GM23338 (cell line): ENCODE data around the gene RELN. TPM values are rescaled to one million over a fixed set of nuclear protein-coding genes. Genes with fewer than 3 reads are reported as not detected.

Source experiments
- ATAC-seq: fragments of 200-7000 bp; cut with Tn5 transposase; 3 replicates; pipeline ENCODE4 v1.9.1; 2020
- DNase-seq: peaks from one replicate; pipeline ENCODE4 v3.0.0-alpha.2; 2015; ENCODE audit warnings: low spot score
- H2AFZ ChIP-seq: fragments of 200-600 bp; sonication (generic); 2 replicates; pipeline ENCODE4 v1.8.0; 2016; ENCODE audit warnings: antibody characterized with exemption, mild to moderate bottlenecking, moderate library complexity
- H3F3A ChIP-seq: fragments of 200-600 bp; sonication (generic); replicated peaks from 2 replicates; pipeline ENCODE4 v1.8.0; 2017; ENCODE audit warnings: antibody characterized with exemption, mixed run types, low read depth
- H3K27ac ChIP-seq: fragments of 200-600 bp; sonication (generic); 2 replicates; pipeline ENCODE4 v1.6.1; 2016; ENCODE audit warnings: low read depth
- H3K27me3 ChIP-seq: fragments of 200-600 bp; sonication (generic); 2 replicates; pipeline ENCODE4 v1.8.0; 2016; ENCODE audit warnings: mild to moderate bottlenecking, mixed run types, moderate library complexity; ENCODE audit not compliant: insufficient read depth
- H3K36me3 ChIP-seq: fragments of 200-600 bp; sonication (generic); 2 replicates; pipeline ENCODE4 v1.8.0; 2016; ENCODE audit warnings: mild to moderate bottlenecking; ENCODE audit not compliant: insufficient read depth
- H3K4me1 ChIP-seq: fragments of 200-600 bp; sonication (generic); 2 replicates; pipeline ENCODE4 v1.8.0; 2016; ENCODE audit warnings: mild to moderate bottlenecking, moderate library complexity; ENCODE audit not compliant: insufficient read depth
- H3K4me2 ChIP-seq: fragments of 200-600 bp; sonication (generic); 2 replicates; pipeline ENCODE4 v1.7.1; 2017; ENCODE audit warnings: mixed run types
- H3K4me3 ChIP-seq: fragments of 200-600 bp; sonication (generic); 2 replicates; pipeline ENCODE4 v1.6.1; 2016; ENCODE audit warnings: mixed run types
- H3K79me2 ChIP-seq: fragments of 200-600 bp; sonication (generic); replicated peaks from 2 replicates; pipeline ENCODE4 v1.8.0; 2017; ENCODE audit warnings: mild to moderate bottlenecking; ENCODE audit not compliant: insufficient read depth
- H3K9me2 ChIP-seq: fragments of 200-600 bp; sonication (generic); 2 replicates; pipeline ENCODE4 v1.8.0; 2017; ENCODE audit not compliant: insufficient read depth
- H4K20me1 ChIP-seq: fragments of 200-600 bp; sonication (generic); replicated peaks from 2 replicates; pipeline ENCODE4 v1.8.0; 2017; ENCODE audit warnings: mild to moderate bottlenecking; ENCODE audit not compliant: insufficient read depth
- H3K27ac Mint-ChIP-seq: 2 replicates; pipeline ENCODE4 v1.8.0; 2020; ENCODE audit warnings: inconsistent platforms, mild to moderate bottlenecking, moderate library complexity, mixed read lengths
- H3K27me3 Mint-ChIP-seq: 3 replicates; pipeline ENCODE4 v1.8.0; 2022; ENCODE audit warnings: low read depth, mild to moderate bottlenecking, moderate library complexity, mixed read lengths, inconsistent platforms; ENCODE audit not compliant: insufficient read depth, poor library complexity
- H3K36me3 Mint-ChIP-seq: 3 replicates; pipeline ENCODE4 v1.8.0; 2021; ENCODE audit warnings: low read depth, mild to moderate bottlenecking, inconsistent platforms, moderate library complexity, mixed read lengths
- H3K4me1 Mint-ChIP-seq: 3 replicates; pipeline ENCODE4 v1.8.0; 2020; ENCODE audit warnings: mild to moderate bottlenecking, inconsistent platforms, mixed read lengths
- H3K4me3 Mint-ChIP-seq: 3 replicates; pipeline ENCODE4 v1.8.0; 2021; ENCODE audit warnings: moderate library complexity, mild to moderate bottlenecking, inconsistent platforms, mixed read lengths
- H3K9me3 Mint-ChIP-seq: 3 replicates; pipeline ENCODE4 v1.8.0; 2020; ENCODE audit warnings: moderate library complexity, mild to moderate bottlenecking, inconsistent platforms, mixed read lengths
- EZH2 ChIP-seq: fragments of 200-600 bp; sonication (generic); IDR thresholded peaks from one replicate; pipeline ENCODE4 v1.8.0; 2017; ENCODE audit warnings: antibody characterized with exemption, mild to moderate bottlenecking, low read depth; ENCODE audit not compliant: unreplicated experiment
- EZH2phosphoT487 ChIP-seq: fragments of 200-600 bp; sonication (generic); IDR thresholded peaks from one replicate; pipeline ENCODE4 v1.8.1; 2018; ENCODE audit warnings: antibody characterized with exemption; ENCODE audit not compliant: unreplicated experiment
- NANOG ChIP-seq: IDR thresholded peaks from 2 replicates; pipeline ENCODE4 v1.6.1; 2016; ENCODE audit warnings: antibody characterized with exemption, borderline replicate concordance
- POLR2AphosphoS5 ChIP-seq: IDR thresholded peaks from 2 replicates; pipeline ENCODE4 v1.6.1; 2016; ENCODE audit warnings: antibody characterized with exemption, low read depth
- STAT1 ChIP-seq: IDR thresholded peaks from one replicate; pipeline ENCODE4 v1.6.1; 2016; ENCODE audit warnings: antibody characterized with exemption; ENCODE audit not compliant: unreplicated experiment
- ZNF114 ChIP-seq: fragments of 250-450 bp; sonication (Bioruptor Pico); IDR thresholded peaks from 2 replicates; pipeline ENCODE4 v1.5.0; 2020; ENCODE audit warnings: mild to moderate bottlenecking, moderate library complexity
- polyA plus RNA-seq: library from polyadenylated mRNA; unstranded; fragments of >200 nt; fragmentation: Nextera tagmentation; extraction: Ambion mirVana; gene quantifications from 2 replicates; pipeline ENCODE4 v1.2.1, GENCODE V29; 2016
- total RNA-seq: library from RNA; depleted of rRNA; stranded (reverse); fragments of >200 nt; shearing (Covaris generic); gene quantifications from 2 replicates; pipeline ENCODE4 v1.2.3, GENCODE V29; 2014
- TF ChIP-seq, protein P1 (sequence below): IDR thresholded peaks from 2 replicates; pipeline ENCODE4 v1.6.1; 2016; ENCODE audit warnings: antibody characterized with exemption
- TF ChIP-seq, protein P2 (sequence below): fragments of 250-450 bp; sonication (Bioruptor Pico); IDR thresholded peaks from 2 replicates; pipeline ENCODE4 v1.5.0; 2020; ENCODE audit warnings: mild to moderate bottlenecking, moderate library complexity

The RELN gene
- total and polyA plus RNA-seq, 2 experiments from 2014 or later = 0.10 to 0.76 TPM

DNA sequence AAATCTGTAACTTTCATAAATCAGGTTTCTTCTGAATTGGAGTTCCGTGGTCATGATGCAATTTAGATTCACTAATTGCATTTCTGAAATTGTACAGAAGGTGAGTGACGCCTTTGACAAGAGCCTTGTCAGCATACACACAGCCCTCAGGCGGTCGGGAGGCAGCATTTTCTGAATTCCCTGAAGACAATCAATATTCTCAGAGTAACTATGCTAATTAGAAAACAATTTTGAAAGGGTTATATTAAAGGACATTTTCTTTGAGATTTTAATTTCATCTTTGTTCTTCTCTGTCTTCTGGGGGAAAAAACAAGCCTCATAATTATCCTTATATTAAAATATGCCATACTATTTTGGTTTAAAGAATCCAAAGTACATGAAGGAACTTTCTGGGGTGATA is 488.3 kb downstream of the RELN start:
- H3K27me3 Mint-ChIP-seq = peaks cover 5% of the 10 kb centered on the region
- no peaks in the 10 kb centered on the region for H3K79me2 ChIP-seq
- no peaks in the 10 kb centered on the region for H3K27me3 ChIP-seq
- no peak overlapping the region for H3K27ac ChIP-seq
- H2AFZ ChIP-seq = no peak overlapping the region
- TF ChIP-seq ZNF114 (CRISPR knock-in tag) (no peak), EZH2phosphoT487 (no peak), EZH2 (no peak), NANOG (no peak), POLR2AphosphoS5 (no peak), STAT1 (no peak)
- TF ChIP-seq, protein P1, sequence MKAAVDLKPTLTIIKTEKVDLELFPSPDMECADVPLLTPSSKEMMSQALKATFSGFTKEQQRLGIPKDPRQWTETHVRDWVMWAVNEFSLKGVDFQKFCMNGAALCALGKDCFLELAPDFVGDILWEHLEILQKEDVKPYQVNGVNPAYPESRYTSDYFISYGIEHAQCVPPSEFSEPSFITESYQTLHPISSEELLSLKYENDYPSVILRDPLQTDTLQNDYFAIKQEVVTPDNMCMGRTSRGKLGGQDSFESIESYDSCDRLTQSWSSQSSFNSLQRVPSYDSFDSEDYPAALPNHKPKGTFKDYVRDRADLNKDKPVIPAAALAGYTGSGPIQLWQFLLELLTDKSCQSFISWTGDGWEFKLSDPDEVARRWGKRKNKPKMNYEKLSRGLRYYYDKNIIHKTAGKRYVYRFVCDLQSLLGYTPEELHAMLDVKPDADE = no peak
- TF ChIP-seq, protein P2, sequence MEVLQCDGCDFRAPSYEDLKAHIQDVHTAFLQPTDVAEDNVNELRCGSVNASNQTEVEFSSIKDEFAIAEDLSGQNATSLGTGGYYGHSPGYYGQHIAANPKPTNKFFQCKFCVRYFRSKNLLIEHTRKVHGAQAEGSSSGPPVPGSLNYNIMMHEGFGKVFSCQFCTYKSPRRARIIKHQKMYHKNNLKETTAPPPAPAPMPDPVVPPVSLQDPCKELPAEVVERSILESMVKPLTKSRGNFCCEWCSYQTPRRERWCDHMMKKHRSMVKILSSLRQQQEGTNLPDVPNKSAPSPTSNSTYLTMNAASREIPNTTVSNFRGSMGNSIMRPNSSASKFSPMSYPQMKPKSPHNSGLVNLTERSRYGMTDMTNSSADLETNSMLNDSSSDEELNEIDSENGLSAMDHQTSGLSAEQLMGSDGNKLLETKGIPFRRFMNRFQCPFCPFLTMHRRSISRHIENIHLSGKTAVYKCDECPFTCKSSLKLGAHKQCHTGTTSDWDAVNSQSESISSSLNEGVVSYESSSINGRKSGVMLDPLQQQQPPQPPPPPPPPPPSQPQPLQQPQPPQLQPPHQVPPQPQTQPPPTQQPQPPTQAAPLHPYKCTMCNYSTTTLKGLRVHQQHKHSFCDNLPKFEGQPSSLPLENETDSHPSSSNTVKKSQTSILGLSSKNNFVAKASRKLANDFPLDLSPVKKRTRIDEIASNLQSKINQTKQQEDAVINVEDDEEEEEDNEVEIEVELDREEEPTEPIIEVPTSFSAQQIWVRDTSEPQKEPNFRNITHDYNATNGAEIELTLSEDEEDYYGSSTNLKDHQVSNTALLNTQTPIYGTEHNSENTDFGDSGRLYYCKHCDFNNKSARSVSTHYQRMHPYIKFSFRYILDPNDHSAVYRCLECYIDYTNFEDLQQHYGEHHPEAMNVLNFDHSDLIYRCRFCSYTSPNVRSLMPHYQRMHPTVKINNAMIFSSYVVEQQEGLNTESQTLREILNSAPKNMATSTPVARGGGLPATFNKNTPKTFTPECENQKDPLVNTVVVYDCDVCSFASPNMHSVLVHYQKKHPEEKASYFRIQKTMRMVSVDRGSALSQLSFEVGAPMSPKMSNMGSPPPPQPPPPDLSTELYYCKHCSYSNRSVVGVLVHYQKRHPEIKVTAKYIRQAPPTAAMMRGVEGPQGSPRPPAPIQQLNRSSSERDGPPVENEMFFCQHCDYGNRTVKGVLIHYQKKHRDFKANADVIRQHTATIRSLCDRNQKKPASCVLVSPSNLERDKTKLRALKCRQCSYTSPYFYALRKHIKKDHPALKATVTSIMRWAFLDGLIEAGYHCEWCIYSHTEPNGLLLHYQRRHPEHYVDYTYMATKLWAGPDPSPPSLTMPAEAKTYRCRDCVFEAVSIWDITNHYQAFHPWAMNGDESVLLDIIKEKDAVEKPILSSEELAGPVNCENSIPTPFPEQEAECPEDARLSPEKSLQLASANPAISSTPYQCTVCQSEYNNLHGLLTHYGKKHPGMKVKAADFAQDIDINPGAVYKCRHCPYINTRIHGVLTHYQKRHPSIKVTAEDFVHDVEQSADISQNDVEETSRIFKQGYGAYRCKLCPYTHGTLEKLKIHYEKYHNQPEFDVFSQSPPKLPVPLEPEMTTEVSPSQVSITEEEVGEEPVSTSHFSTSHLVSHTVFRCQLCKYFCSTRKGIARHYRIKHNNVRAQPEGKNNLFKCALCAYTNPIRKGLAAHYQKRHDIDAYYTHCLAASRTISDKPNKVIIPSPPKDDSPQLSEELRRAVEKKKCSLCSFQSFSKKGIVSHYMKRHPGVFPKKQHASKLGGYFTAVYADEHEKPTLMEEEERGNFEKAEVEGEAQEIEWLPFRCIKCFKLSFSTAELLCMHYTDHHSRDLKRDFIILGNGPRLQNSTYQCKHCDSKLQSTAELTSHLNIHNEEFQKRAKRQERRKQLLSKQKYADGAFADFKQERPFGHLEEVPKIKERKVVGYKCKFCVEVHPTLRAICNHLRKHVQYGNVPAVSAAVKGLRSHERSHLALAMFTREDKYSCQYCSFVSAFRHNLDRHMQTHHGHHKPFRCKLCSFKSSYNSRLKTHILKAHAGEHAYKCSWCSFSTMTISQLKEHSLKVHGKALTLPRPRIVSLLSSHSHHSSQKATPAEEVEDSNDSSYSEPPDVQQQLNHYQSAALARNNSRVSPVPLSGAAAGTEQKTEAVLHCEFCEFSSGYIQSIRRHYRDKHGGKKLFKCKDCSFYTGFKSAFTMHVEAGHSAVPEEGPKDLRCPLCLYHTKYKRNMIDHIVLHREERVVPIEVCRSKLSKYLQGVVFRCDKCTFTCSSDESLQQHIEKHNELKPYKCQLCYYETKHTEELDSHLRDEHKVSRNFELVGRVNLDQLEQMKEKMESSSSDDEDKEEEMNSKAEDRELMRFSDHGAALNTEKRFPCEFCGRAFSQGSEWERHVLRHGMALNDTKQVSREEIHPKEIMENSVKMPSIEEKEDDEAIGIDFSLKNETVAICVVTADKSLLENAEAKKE (CRISPR knock-in tag) = no peak
- no peak overlapping the region for H3K4me3 ChIP-seq
- no peak overlapping the region for H3K27ac Mint-ChIP-seq
- H3K9me2 ChIP-seq = no peaks in the 10 kb centered on the region; the same call in 1 of the 2 replicates
- H3K4me2 ChIP-seq = no peak overlapping the region
- no peaks in the 10 kb centered on the region for H3K4me1 Mint-ChIP-seq
- DNase-seq (no peak), ATAC-seq (no peak)
- H3F3A ChIP-seq = no peaks in the 10 kb centered on the region
- no peaks in the 10 kb centered on the region for H3K4me1 ChIP-seq
- H4K20me1 ChIP-seq = no peaks in the 10 kb centered on the region
- no peaks in the 10 kb centered on the region for H3K36me3 ChIP-seq
- H3K4me3 Mint-ChIP-seq = no peak overlapping the region
- no peaks in the 10 kb centered on the region for H3K36me3 Mint-ChIP-seq
- H3K9me3 Mint-ChIP-seq = no peaks in the 10 kb centered on the region
